IPS-NIHi7 (cell line): ENCODE measurements around the gene TRAFD1.
A peak's percentile ranks its signal among the peaks of the same experiment; 100 is the strongest.

Experiments
- DNase-seq: peaks from one replicate; pipeline ENCODE4 v3.0.0; 2012; ENCODE audit warnings: mixed read lengths; ENCODE audit errors: extremely low spot score

The TRAFD1 gene

DNA sequence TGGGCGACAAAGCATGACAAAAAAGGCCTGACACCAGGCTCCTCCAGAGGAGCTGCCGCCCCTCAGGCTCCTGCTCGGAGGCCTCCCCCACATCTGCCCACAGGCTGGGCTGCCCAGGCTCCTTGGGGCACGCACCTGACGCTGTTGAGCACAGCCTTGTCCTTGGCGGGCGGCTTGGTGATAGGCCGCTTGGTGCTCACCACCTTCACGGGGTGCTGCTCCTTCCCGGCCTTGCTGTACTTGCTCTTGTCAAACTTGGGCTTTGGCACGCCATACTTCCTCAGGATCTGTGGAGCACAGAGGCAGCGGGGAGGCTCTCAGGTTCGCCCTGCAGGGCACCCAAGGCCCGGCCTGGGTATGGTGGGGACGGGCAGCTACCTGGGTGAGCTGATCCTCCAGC lies 53.4 kb downstream of the TRAFD1 start:
- no peak for DNase-seq

DNA sequence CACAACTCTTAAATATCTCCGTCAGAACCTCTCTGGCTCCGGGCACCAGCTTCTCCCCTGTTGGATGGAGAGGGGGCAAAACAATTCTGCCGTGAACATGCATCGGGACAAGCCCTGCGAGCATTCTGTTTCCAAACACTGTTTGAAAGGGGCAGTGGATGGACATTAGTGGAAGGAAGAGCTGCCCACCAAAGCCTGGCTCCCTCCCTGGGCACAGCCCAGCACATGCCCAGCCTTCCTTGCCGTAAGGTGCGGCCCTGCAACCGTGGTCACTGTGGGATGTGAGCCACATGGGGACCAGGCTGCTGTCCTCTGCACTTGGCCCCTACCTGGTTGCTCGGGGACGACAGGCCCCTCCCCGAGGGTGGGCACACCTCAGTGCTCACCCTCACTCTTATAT lies 54.0 kb downstream of the TRAFD1 start:
- no peak for DNase-seq

DNA sequence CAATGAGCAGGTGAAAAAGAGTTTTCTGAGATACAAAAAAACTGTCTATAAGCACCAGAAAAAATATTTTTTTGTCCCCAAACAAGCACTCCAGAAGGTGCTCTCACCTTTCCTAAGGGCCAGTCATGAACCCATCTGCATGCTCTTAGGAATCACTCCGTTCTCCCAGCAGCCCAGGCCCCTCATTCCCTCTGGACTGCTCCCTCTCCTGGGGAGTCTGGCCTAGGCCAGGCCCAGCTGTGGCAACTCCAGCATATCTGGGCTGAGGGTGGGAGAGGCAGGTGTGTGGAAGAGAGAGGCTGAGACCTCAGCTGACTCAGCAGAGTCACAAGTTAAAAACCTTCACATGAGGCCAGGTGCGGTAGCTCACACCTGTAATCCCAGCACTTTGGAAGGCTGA lies 54.6 kb downstream of the TRAFD1 start:
- peak; percentile 56 for DNase-seq

DNA sequence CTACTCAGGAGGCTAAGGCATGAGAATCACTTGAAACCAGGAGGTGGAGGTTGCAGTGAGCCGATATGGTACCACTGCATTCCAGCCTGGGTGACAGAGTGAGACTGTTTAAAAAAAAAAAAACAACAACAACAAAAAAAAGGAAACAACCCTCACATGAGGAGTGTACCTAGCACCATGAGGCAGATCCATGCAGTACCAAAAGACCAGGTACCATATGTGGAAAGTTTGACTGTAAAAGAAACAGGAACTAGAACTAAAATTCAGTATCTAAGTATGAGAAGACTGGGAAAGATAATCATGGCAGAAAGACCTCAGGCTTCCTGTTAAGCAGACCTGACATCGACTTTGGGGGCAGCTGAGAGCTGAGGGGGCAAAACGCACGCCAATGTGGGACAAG lies 55.1 kb downstream of the TRAFD1 start:
- no peak for DNase-seq

DNA sequence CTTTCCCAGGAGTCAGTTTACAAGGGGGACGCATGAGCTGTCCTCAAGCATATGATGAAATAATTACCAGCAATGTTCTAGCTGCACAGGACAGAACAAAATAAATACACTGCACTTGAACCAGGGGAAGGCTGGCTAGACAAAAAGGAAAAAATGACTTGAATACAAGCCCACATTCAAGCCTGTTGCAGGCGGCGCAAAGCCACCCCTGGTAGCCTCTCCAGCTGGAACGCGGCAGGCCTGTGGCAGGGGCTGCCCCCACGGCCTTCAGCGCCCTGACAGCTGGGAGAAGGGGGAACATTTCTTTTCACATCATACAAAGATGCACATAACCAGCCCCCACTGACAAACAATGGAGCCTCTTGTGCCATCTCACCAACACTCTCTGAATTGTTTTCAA lies 57.1 kb downstream of the TRAFD1 start:
- no peak for DNase-seq

DNA sequence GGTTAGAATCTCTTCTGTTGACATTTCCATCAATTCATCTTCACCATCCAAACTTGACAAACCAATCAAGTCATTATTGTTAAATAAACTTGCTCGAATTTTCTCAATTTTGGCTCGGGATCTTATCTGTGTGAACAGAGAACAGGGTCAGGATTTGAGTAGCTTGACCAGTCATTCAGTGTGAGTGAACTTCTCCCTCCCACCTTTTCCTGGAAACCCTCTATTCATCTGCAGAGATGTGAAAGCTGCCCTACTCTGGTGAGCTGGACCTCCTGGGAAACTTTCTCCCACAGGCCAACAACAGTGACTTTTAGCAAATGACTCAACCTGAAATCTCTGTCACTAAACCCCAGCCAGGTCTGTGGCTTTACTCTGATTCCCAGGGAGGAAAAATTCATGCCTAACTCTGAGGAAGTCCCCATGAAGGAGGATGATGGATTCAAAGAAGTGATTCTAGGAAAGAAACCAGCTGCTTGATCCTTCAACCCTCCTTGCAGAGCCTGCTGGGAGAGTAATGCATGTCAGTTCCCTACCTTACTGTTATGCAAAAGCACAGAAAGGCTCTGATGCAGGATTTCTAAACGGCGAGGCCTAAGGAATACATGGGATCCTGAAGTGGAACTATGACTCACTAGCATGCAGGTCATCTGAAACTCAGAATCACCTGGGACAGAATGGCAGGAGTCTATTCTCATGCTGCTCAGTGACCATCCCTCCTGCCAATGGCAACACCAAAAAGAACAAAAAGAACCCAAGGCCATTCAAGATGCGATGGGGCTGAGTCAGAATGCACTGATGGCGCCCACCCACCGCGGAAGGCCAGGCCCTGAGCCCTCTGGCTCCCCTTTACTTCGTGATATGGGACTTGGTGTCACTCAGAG lies 58.0 kb downstream of the TRAFD1 start:
- DNase-seq = peak; percentile 51

DNA sequence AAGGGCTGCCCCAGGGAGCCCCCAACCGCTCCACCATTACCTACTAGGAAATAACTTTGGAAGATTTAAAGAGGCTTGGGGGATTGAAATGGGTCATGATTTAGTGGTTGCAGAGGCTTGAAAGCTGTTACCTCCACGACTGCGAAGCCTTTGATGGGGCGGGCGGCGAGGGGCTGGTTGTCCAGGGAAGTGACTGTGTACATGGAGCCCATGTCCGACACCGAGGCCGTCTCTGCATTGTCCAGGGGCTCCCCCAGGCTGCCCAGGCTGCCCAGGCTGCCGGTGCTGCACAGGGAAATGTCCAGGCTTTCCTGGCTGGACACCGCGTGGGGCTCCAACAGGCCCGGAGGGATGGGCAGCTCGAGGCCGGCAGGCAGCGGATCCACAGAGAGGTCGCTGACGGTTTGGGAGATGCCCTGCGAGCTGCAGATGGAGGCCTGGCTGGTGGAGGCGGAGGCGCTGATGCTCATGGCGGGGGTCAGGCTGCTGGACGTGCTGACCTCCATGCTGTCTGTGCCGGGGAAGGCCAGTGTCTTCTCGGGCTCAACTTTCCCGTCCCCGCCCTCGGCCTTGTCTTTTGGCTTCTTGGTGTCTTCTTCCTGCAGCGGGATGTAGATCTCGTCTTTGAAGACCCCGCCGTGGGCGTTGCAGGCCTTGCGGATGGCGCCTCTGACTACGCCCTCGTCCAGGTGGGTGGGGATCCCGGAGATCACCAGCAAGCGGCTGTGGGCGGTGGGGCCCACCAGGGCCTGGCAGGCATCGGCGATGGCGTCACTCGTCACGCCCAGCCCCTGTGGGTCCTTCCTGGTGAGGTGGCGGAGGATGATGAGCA lies 58.9 kb downstream of the TRAFD1 start:
- no peak for DNase-seq

DNA sequence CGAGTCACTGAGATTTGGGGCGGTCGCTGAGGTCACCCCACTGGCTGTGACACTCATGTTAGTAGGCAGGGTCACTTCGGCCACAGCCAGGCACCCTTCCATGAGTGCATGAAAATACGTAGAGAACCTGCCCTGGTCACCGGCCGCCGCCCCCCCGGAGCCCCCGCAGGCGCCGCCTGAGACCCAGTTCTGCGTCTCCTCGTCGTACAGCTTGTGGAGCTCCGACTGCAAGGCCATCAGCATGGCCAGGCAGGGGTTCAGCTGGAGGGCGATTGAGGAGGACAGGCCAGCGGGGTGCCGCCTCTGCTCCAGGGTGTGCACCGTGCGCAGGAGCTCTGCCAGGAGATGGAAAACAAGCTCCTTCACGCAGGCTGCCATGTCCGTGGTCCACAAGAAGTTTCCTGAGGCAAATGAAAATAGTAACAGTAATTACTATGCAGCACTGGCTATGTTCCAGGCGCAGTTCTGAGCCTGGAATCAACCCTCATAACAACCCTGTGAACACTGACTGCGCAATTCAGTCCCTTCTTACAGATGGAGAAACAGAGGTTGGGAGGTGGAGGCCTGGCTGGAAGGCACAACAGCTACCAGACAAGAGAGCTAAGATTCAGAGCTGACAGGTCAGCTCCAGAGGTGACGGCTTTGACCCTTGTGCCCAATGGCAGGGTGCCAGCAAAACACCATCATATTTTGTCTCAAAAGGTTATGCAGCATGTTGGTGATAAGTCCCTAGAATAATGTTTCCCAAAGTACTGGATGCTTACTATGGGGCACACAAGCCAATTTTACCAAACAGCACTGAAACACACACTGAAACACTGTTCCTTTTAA lies 59.9 kb downstream of the TRAFD1 start:
- no peak for DNase-seq

DNA sequence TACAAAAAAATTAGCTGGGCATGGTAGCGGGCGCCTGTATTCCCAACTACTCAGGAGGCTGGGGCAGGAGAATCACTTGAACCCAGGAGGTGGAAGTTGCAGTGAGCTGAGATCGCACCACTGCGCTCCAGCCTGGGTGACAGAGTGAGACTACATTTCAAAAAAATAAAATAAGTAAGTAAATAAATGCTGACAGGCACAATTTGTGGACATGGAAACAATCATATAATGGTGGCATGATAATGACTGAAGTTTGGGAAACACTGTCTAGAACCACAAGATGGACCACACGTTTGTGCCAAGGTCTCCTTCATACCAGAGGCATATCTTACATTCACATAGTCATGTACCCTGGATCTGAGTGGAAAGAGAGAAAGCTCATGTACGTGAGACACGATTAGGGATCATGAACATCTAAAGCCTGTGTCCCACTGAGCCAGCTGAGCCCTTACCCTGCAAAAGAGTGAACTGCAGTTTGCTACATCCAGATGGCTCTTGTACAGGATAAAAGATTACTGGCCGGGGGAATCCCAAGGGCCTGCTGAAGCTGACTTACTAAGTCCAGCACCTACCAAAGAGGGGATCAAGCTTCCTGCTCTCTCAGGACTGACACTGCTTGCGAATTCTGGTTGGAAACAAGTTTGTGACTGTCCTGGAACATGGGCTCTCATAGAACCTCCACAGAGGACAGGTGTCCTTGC lies 62.9 kb downstream of the TRAFD1 start:
- DNase-seq = no peak

DNA sequence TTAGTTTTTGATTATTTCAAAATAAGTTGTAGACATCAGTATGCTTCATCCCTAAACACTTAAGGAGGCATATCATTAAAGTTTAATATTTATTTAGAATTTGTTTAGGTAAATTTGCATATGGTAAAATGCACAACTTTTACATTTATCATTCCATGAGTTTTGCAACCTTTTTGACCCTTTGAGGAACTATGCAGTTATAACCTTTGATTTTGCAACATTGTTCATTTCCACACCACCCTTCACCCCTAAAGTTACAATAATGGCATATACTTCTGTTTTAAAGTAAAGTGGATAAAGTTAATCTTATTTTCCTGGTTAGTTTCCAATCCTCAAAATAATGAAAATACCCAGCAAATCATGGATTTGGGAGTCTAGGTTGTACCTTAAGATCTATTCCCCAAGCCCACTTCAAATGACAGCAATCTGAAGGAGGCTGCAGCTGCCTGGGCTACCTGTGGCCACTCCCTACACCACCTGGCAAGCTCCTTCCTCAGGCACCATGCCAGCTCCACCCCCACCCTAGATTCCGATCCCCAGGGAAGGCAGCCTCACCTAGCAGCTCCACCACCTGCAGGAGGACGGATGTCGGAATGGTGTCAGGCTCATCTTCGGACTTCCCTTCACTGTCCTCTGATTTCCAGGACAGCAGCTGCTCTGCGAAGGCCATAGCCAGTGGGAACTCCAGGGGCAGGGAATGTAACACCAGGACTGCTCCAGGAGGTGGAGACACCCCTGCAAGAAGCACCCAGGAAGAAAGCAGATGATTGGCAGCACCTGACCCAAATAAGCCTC lies 65.1 kb downstream of the TRAFD1 start:
- no peak for DNase-seq

DNA sequence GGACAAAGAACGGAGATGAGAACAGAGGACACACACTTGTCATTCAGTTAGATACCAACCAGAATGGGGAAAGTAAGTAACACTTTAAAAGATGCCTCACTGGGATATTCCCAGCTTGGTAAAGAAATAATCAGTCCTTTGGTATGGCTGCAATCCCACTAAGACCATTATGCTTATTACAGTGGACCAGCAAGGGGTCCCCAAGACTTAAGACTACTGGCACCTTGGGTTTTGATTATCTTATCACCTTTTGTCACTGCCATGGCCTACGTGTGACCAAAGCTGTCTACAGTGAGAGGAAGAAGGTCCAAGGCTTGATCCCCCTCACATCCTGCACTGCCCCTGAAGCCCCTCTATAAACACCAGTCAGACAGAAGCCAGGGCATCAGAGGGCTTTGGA lies 65.8 kb downstream of the TRAFD1 start:
- DNase-seq = no peak

DNA sequence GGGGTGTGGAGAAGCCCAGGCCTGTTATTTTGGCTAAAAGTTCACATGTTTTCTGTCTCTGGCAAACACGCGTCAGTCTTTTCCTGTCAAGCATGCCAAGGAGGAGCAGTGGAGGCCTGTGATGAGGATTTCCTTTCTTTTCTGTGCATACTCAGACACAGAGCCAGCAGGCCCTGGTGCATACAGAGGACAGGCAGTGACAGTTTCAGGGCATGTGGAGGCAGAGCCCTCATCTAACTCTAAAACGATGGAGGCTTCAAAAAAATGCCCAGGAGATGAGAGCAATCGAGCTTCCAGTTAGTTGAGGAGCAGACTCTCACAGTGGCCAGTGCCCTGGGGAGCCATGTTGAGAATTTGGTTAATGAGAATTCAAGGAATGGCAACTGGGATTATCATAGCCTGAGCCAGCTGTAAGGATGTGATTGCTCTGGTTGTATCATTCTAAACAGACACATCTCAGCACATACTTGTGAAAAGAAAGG lies 66.5 kb downstream of the TRAFD1 start:
- no peak for DNase-seq

DNA sequence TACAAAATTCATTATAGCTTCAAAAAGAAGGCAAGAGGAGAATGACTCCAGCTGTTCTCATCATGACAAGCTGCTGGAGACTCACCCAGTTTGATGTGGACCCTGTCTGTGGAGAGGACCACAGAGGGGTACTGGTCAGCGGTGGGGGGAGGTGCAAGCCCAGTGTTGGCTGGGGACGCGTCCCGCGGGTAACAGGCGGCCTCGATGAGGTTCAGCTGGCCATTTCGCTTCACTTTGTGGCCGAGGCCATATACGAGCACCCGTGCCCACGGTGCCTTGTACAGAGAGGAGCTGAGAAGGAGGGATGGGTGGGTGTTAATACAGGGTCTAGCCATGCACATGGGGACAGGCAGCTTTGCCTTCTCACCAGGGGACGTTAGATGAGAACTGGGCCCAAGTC lies 67.1 kb downstream of the TRAFD1 start:
- no peak for DNase-seq

DNA sequence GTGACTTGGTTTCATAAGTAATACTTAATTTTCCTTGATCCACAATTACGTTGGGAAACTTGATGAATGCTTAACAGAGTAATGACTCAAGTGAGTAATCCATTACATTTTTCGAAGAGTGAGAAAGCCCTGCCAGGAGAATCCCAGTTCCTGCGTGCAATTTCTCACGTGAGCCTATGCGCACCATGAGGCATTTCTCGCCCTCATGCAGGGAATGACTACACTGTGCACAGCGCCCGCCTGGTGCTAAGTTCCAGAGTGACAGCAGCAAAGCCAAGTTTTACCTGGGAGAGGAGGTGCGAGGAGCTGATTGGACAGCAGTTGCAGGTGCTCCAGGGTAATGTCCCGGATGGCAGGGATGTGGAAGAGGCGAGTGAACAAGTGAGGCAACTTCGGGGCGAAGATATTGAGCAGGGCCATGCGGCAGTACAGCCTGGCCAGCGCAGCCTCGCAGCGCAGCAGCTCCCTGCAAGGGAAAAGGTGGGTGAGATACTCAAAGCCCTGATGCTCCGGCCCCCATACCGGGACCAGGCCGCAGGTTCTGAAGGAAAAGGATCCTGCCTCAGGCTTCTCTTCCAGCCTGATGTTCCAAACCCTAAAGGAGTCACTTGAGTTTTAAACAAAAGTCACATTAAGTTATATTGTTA lies 69.4 kb downstream of the TRAFD1 start:
- DNase-seq = no peak

DNA sequence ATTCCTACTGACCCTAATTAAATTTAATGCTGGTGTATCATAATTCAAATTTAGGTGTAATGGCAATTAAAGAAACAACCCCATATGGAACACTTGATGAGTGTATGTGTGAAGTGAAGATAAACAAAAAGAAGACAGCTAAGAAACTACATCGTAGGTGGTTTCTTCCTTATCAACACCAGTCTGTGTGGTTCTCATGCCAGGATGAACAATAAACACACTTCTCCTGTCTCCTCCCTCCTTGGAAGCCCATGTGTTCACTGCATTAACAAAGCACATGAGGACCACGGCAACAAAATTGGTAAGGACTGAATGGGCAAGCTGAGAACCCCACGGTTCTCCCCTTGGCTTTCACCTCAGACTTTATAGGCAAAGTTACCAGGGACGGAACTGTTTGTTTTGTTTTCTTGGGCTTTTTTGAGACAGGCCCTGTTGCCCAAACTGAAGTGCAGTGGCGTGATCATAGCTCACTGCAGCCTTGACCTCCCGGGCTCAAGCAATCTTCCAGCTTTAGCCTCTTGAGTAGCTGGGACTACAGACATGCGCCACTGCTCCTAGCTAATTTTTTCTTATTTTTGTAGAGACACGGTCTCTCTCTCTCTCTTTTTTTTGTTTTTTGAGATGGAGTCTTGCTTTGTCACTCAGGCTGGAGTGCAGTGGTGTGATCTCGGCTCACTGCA lies 71.0 kb downstream of the TRAFD1 start:
- no peak for DNase-seq

DNA sequence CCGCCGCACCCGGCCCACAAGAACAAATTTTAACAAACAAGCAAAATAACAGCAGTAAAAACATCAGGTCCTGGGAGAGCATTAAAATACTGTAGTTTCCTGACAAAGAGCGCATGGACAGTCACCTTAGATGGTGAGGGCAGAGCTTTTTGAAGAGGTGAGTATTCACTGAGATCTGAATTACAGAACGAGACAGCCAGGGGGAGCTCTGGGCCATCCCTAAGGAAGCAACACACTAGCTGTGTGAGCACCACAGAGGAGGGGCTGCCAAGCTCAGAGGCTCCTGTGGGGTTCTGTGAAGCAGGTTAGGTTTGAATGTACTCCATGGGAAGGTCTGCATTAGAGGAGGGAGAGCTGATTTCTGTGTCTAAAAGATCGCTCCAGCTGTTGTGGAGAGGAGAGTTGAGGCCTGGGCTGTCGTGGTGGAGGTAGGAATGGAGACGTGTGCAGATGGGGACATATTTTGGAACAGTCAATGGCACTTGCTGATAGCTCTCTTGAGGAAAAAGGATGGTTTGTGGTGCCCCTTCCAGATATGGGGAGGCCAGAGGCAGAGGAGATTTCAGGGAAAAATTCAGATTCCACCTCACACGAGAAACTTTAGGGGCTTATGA lies 72.9 kb downstream of the TRAFD1 start:
- DNase-seq = peak; percentile 94

DNA sequence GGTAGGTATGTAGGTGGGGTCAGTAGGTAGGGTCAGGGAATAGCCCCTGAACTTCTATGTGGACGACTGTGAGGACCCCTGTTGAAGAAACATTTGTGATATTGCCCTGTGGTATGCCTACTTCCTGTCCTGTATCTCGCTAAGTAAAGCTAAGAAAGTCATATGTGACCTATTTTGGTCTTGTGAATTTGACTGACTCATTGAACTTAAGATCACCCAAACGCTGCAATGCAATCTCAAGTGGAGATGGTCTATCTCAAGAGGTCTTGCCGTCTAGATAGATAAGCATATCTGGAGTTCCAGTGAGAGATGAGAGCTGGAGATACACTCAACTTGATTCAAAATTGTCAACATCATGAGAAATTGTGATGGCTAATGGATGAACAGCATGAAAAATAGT lies 73.8 kb downstream of the TRAFD1 start:
- DNase-seq = no peak
